OCI-LY7 (cell line): ENCODE measurements around the gene SPTSSA. TPM values are rescaled to one million over a fixed set of nuclear protein-coding genes. Genes with fewer than 3 reads are reported as not detected.

Source experiments
- BruUV-seq: library from RNA; stranded (reverse); fragments of 400-500 nt; replicated peaks from 2 replicates; lab custom pipeline; 2021; lab: Mats Ljungman, UMichigan
- CTCF ChIA-PET: fragments of 300-600 bp; sonication (Branson Sonifier 250); formaldehyde crosslinking; loops from one replicate; lab custom pipeline; 2022; ENCODE audit warnings: antibody characterized with exemption; ENCODE audit not compliant: unreplicated experiment; lab: Charles Lee
- POLR2A ChIA-PET: fragments of 300-600 bp; sonication (Branson Sonifier 250); formaldehyde crosslinking; loops from one replicate; lab custom pipeline; 2022; ENCODE audit warnings: antibody characterized with exemption; lab: Charles Lee
- DNase-seq: peaks from one replicate; pipeline ENCODE4 v3.0.0-alpha.2; 2015; ENCODE audit warnings: low spot score
- H2AFZ ChIP-seq: fragments of 200-600 bp; sonication (generic), shearing (Covaris generic); 2 replicates; pipeline ENCODE4 v1.6.1; 2014; ENCODE audit warnings: mild to moderate bottlenecking, antibody characterized with exemption, low read length, moderate library complexity
- H3K27ac ChIP-seq: fragments of 200-600 bp; sonication (generic); 2 replicates; pipeline ENCODE4 v1.5.1; 2014; ENCODE audit warnings: mixed run types, low read depth, mild to moderate bottlenecking, moderate library complexity, low read length, inconsistent platforms; ENCODE audit not compliant: poor library complexity, severe bottlenecking
- H3K36me3 ChIP-seq: fragments of 200-600 bp; sonication (generic); 2 replicates; pipeline ENCODE4 v1.6.1; 2014; ENCODE audit warnings: mild to moderate bottlenecking, antibody characterized with exemption, low read length, moderate library complexity, mixed read lengths; ENCODE audit not compliant: insufficient read depth
- H3K4me1 ChIP-seq: fragments of 200-600 bp; sonication (generic); 2 replicates; pipeline ENCODE4 v1.5.1; 2014; ENCODE audit warnings: mild to moderate bottlenecking, low read length; ENCODE audit not compliant: insufficient read depth, poor library complexity, severe bottlenecking
- H3K4me2 ChIP-seq: fragments of 200-600 bp; sonication (generic); 2 replicates; pipeline ENCODE4 v1.6.1; 2014; ENCODE audit warnings: mild to moderate bottlenecking, low read length
- H3K4me3 ChIP-seq: fragments of 200-600 bp; sonication (generic); 2 replicates; pipeline ENCODE4 v1.5.1; 2014; ENCODE audit warnings: mild to moderate bottlenecking, low read depth, low read length; ENCODE audit not compliant: poor library complexity, severe bottlenecking
- H3K79me2 ChIP-seq: fragments of 200-600 bp; sonication (generic); 2 replicates; pipeline ENCODE4 v1.6.1; 2016; ENCODE audit warnings: low read depth, mild to moderate bottlenecking, low read length, moderate library complexity, mixed read lengths; ENCODE audit not compliant: insufficient read depth
- H3K9me2 ChIP-seq: fragments of 200-600 bp; sonication (generic); 2 replicates; pipeline ENCODE4 v1.6.1; 2016; ENCODE audit warnings: mild to moderate bottlenecking, low read length, mixed read lengths; ENCODE audit not compliant: insufficient read depth
- H3K9me3 ChIP-seq: fragments of 200-600 bp; sonication (generic); 2 replicates; pipeline ENCODE4 v1.6.1; 2014; ENCODE audit warnings: mild to moderate bottlenecking, mixed run types, low read length, mixed read lengths
- H4K20me1 ChIP-seq: fragments of 200-600 bp; sonication (generic); 2 replicates; pipeline ENCODE4 v1.6.1; 2014; ENCODE audit warnings: mild to moderate bottlenecking, antibody characterized with exemption, low read length, moderate library complexity, mixed read lengths; ENCODE audit not compliant: insufficient read depth
- CTCF ChIP-seq: fragments of 200-600 bp; sonication (generic); conservative IDR thresholded peaks from 2 replicates; pipeline ENCODE4 v1.5.1; 2014; ENCODE audit warnings: mild to moderate bottlenecking, antibody characterized with exemption, low read length, moderate library complexity, mixed read lengths
- EZH2phosphoT487 ChIP-seq: fragments of 200-600 bp; sonication (generic); IDR thresholded peaks from 2 replicates; pipeline ENCODE4 v1.6.1; 2018; ENCODE audit warnings: low read depth, borderline replicate concordance, mild to moderate bottlenecking, mixed run types, antibody characterized with exemption, low read length, moderate library complexity, mixed read lengths
- intact Hi-C: fragments of 100-400 bp; cut with micrococcal nuclease; formaldehyde crosslinking; loops from one replicate; pipeline ENCODE4 v1.10.0; 2022; ENCODE audit not compliant: unreplicated experiment
- total RNA-seq, 2 experiments: library from RNA; depleted of rRNA in 1 of 2; stranded (reverse); fragments of >200 nt in 1 of 2; shearing (Covaris generic) in 1 of 2; gene quantifications; 2 replicates each; pipeline ENCODE4 v1.2.3, GENCODE V29; 2014 to 2022

SPTSSA gene
- total RNA-seq, 2 experiments from 2014 or later: 8.7 to 19.0 TPM

- no peak overlapping the region for H3K4me2 ChIP-seq
Measured at GRCh38 chr14:34496007-34496678, 34.1 kb upstream of the SPTSSA start.

GRCh38 chr14:34489324-34489723 is 27.3 kb upstream of the SPTSSA start:
- Histone ChIP-seq H3K4me1 (no peaks in the 10 kb centered on the region), H3K9me2 (no peaks in the 10 kb centered on the region), H3K36me3 (no peaks in the 10 kb centered on the region), H4K20me1 (no peaks in the 10 kb centered on the region), H2AFZ (no peak overlapping the region), H3K4me3 (no peak overlapping the region), H3K9me3 (no peaks in the 10 kb centered on the region), H3K4me2 (no peak overlapping the region), H3K27ac (no peak overlapping the region), H3K79me2 (no peaks in the 10 kb centered on the region)
- TF ChIP-seq CTCF (no peak), EZH2phosphoT487 (no peak)
- BruUV-seq: no TSS peak
- intact Hi-C loops: no loop called here
- ChIA-PET CTCF (no interaction called here), POLR2A (no interaction called here)
- DNase-seq: no peak

More at GRCh38 chr14:34496007-34496678, 34.1 kb upstream of the SPTSSA start:
- ChIA-PET CTCF (interaction anchor here (0.6 kb wide), 1 partner anchor 176 kb away, joined by 3 read pairs; no protein-coding TSS in a partner anchor), POLR2A (interaction anchor here (0.5 to 2.7 kb wide), 4 partner anchors 13 to 122 kb away, joined by 5 to 10 read pairs (median 8); no protein-coding TSS in a partner anchor)
- no peak for DNase-seq
- no peaks in the 10 kb centered on the region for H3K9me3 ChIP-seq
- H2AFZ ChIP-seq: no peak overlapping the region
- no peaks in the 10 kb centered on the region for H4K20me1 ChIP-seq
- H3K36me3 ChIP-seq: no peaks in the 10 kb centered on the region
- BruUV-seq: no TSS peak
- no peaks in the 10 kb centered on the region for H3K9me2 ChIP-seq
- H3K27ac ChIP-seq: no peak overlapping the region
- TF ChIP-seq CTCF: no peak
- TF ChIP-seq EZH2phosphoT487: no peak
- no peaks in the 10 kb centered on the region for H3K4me1 ChIP-seq
- no peaks in the 10 kb centered on the region for H3K79me2 ChIP-seq
- no peak overlapping the region for H3K4me3 ChIP-seq
- intact Hi-C loops: no loop called here

- H3K79me2 ChIP-seq: no peaks in the 10 kb centered on the region
- H3K4me2 ChIP-seq: no peak overlapping the region
- BruUV-seq: no TSS peak
- CTCF ChIA-PET: no interaction called here
- no peaks in the 10 kb centered on the region for H4K20me1 ChIP-seq
- no peaks in the 10 kb centered on the region for H3K9me3 ChIP-seq
- no peaks in the 10 kb centered on the region for H3K36me3 ChIP-seq
- intact Hi-C loops: no loop called here
- H2AFZ ChIP-seq: no peak overlapping the region
- H3K4me3 ChIP-seq: no peak overlapping the region
- no peak overlapping the region for H3K27ac ChIP-seq
- POLR2A ChIA-PET: no interaction called here
- H3K4me1 ChIP-seq: no peaks in the 10 kb centered on the region
- H3K9me2 ChIP-seq: no peaks in the 10 kb centered on the region
- no peak for TF ChIP-seq CTCF
- no peak for TF ChIP-seq EZH2phosphoT487
- DNase-seq: no peak
Measured at GRCh38 chr14:34488528-34488927, 26.5 kb upstream of the SPTSSA start.
